Lung (tissue), 12 donors: ENCODE measurements around the gene SYNPO2. TPM values are rescaled to one million over a fixed set of nuclear protein-coding genes. Genes with fewer than 3 reads are reported as not detected.
"Not testable (repeated sequence)": the region's sequence is repeated elsewhere in the genome, so short reads cannot be mapped to it uniquely, and the experiment has no call there.

Experiments used
- ATAC-seq: fragments of 200-7000 bp; cut with Tn5 transposase; one replicate; pipeline ENCODE4 v1.9.1; 2020; ENCODE audit warnings: moderate number of reproducible peaks; ENCODE audit not compliant: insufficient read depth, low FRiP score
- DNase-seq, 3 donors: peaks; one replicate each; pipeline ENCODE4 v3.0.0-alpha.2; 2013 to 2017
- H3K27ac ChIP-seq, 2 donors: one replicate each; pipeline ENCODE4 v1.5.1; 2013; ENCODE audit warnings: mild to moderate bottlenecking in 2 of 2, moderate library complexity in 2 of 2, control low read depth in 1 of 2, inconsistent platforms in 1 of 2, low read depth in 1 of 2, low read length in 1 of 2
- H3K27me3 ChIP-seq, 3 donors: one replicate each; pipeline ENCODE4 v1.5.1; 2013; ENCODE audit warnings: low read length in 2 of 3; ENCODE audit not compliant: control insufficient read depth in 3 of 3, insufficient read depth in 3 of 3
- H3K36me3 ChIP-seq, 4 donors: one replicate each; pipeline ENCODE4 v1.5.1; 2013; ENCODE audit warnings: low read length in 4 of 4, mild to moderate bottlenecking in 1 of 4, moderate library complexity in 1 of 4; ENCODE audit not compliant: control insufficient read depth in 4 of 4, insufficient read depth in 4 of 4
- H3K4me1 ChIP-seq, 5 donors: one replicate each; pipeline ENCODE4 v1.5.1; 2013; ENCODE audit warnings: low read length in 5 of 5, mild to moderate bottlenecking in 2 of 5, moderate library complexity in 1 of 5; ENCODE audit not compliant: control insufficient read depth in 5 of 5, insufficient read depth in 5 of 5
- H3K4me3 ChIP-seq: one replicate; pipeline ENCODE4 v1.5.1; 2013; ENCODE audit warnings: mild to moderate bottlenecking, control low read depth, moderate library complexity
- H3K9ac ChIP-seq, 2 donors: one replicate each; pipeline ENCODE4 v1.5.1; 2013; ENCODE audit warnings: low read length in 2 of 2, control low read depth in 1 of 2; ENCODE audit not compliant: insufficient read depth in 1 of 2
- H3K9me3 ChIP-seq, 4 donors: one replicate each; pipeline ENCODE4 v1.5.1; 2013; ENCODE audit warnings: low read length in 3 of 4, mild to moderate bottlenecking in 1 of 4, moderate library complexity in 1 of 4; ENCODE audit not compliant: control insufficient read depth in 4 of 4, insufficient read depth in 3 of 4
- CTCF ChIP-seq: IDR thresholded peaks from 2 replicates; pipeline ENCODE4 v1.5.1; 2012; ENCODE audit warnings: mild to moderate bottlenecking; ENCODE audit errors: control extremely low read depth, extremely low read depth
- WGBS, 2 donors: extraction: QIAGEN DNeasy Blood & Tissue Kit; methylation state at CpG; one replicate each; pipeline ENCODE4 v1.1.7; 2013; 5-methylcytosine and 5-hydroxymethylcytosine counted together
- polyA plus RNA-seq, 2 donors: library from polyadenylated mRNA; stranded (reverse); fragments of 200-250 nt; gene quantifications; one replicate each; pipeline ENCODE4 v1.2.1, GENCODE V29; 2013
- total RNA-seq, 2 donors: library from RNA; depleted of rRNA in 1 of 2; stranded (reverse); fragments of >200 nt in 1 of 2; gene quantifications; one replicate each; pipeline ENCODE4 v1.2.1, GENCODE V29; 2014 to 2021
- donor health status: control.
- donor health status: control.
- donor health status: Bipolar disorder and iron deficiency.
- donor health status: healthy.
- donor health status: DM: yes; HTN: yes; CAD: no.

Gene SYNPO2
- total and polyA plus RNA-seq, 4 donors: 3.5 to 27.6 (median 10.1) TPM

GRCh38 chr4:118877797-118878196 lies 10.9 kb upstream of the SYNPO2 start:
- no peak for TF ChIP-seq CTCF
- Histone ChIP-seq H3K4me1 (no peaks in the 10 kb centered on the region), H3K27ac (no peak overlapping the region), H3K9ac (no peak overlapping the region), H3K36me3 (no peaks in the 10 kb centered on the region), H3K4me3 (no peak overlapping the region), H3K9me3 (no peaks in the 10 kb centered on the region), H3K27me3 (no peaks in the 10 kb centered on the region)
- ATAC-seq (no peak), DNase-seq (no peak)
- 93 to 94% methylated on average over 6 of the region's 6 CpGs for WGBS, 2 donors

GRCh38 chr4:118878507-118878906 lies 10.1 kb upstream of the SYNPO2 start:
- H3K27me3 ChIP-seq, H3K9ac ChIP-seq, H3K4me1 ChIP-seq, H3K27ac ChIP-seq, H3K36me3 ChIP-seq, H3K4me3 ChIP-seq, H3K9me3 ChIP-seq, ATAC-seq, DNase-seq: not testable (repeated sequence)
- 96 to 98% methylated on average over 9 of the region's 9 CpGs for WGBS, 2 donors

GRCh38 chr4:118879409-118879808 lies 9.2 kb upstream of the SYNPO2 start:
- H3K27me3 ChIP-seq: no peaks in the 10 kb centered on the region
- no peak overlapping the region for H3K27ac ChIP-seq
- no peaks in the 10 kb centered on the region for H3K36me3 ChIP-seq
- 86 to 88% methylated on average over 7 of the region's 7 CpGs for WGBS, 2 donors
- no peak for TF ChIP-seq CTCF
- H3K4me3 ChIP-seq: no peak overlapping the region
- ATAC-seq: no peak
- H3K9ac ChIP-seq: no peak overlapping the region
- DNase-seq: no peak
- no peaks in the 10 kb centered on the region for H3K4me1 ChIP-seq
- H3K9me3 ChIP-seq: no peaks in the 10 kb centered on the region

- ATAC-seq (no peak), DNase-seq (no peak)
- 85 to 87% methylated on average over 12 of the region's 12 CpGs for WGBS, 2 donors
- Histone ChIP-seq H3K9ac (no peak overlapping the region), H3K36me3 (no peaks in the 10 kb centered on the region), H3K27ac (no peak overlapping the region), H3K4me1 (no peaks in the 10 kb centered on the region), H3K4me3 (no peak overlapping the region), H3K9me3 (no peaks in the 10 kb centered on the region), H3K27me3 (no peaks in the 10 kb centered on the region)
- no peak for TF ChIP-seq CTCF
These were observed 7.0 kb upstream of the SYNPO2 start for GRCh38 chr4:118881512-118882146.
